GM10266 (cell line): Measurements from ENCODE around the gene R3HDM1.
"Not testable (repeated sequence)": the region's sequence is repeated elsewhere in the genome, so short reads cannot be mapped to it uniquely, and the experiment has no call there.

Experiments
- DNase-seq: peaks from one replicate; pipeline ENCODE4 v3.0.0; 2012; ENCODE audit errors: extremely low spot score
- TF ChIP-seq, protein P1 (sequence below): IDR thresholded peaks from 2 replicates; pipeline ENCODE4 v1.5.1; 2012; ENCODE audit warnings: mild to moderate bottlenecking, low read depth; ENCODE audit not compliant: control insufficient read depth, insufficient read depth; ENCODE audit errors: missing control alignments

R3HDM1 gene

DNA sequence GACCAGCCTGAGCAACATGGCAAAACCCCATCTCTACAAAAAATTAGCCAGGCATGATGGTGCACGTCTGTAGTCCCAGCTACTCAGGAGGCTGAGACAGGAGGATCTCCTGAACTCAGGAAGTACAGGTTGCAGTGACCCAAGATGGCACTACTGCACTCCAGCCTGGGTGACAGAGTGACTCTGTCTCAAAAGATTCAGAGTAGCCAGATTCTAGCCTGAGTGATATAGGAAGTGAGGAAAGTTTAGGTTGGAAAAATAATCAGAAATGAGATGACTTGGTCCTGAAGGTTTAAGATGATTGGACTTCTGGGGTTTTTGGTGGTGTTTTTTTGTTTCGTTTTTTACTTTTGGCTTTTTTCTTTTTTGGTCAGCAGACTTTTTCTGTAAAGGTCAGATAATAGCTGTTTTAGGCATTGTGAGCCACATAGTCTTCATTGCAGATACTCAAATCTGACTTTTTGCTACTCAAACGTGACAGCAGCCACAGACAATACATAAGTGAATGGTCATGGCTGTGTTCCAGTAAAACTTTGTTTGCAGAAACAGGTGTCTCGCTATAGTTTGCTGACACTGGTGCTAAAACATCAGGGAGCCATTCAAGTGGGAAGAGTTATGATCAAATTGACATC is 106.3 kb downstream of the R3HDM1 start:
- TF ChIP-seq, protein P1, sequence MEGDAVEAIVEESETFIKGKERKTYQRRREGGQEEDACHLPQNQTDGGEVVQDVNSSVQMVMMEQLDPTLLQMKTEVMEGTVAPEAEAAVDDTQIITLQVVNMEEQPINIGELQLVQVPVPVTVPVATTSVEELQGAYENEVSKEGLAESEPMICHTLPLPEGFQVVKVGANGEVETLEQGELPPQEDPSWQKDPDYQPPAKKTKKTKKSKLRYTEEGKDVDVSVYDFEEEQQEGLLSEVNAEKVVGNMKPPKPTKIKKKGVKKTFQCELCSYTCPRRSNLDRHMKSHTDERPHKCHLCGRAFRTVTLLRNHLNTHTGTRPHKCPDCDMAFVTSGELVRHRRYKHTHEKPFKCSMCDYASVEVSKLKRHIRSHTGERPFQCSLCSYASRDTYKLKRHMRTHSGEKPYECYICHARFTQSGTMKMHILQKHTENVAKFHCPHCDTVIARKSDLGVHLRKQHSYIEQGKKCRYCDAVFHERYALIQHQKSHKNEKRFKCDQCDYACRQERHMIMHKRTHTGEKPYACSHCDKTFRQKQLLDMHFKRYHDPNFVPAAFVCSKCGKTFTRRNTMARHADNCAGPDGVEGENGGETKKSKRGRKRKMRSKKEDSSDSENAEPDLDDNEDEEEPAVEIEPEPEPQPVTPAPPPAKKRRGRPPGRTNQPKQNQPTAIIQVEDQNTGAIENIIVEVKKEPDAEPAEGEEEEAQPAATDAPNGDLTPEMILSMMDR, result no peak
- no peak for DNase-seq

DNA sequence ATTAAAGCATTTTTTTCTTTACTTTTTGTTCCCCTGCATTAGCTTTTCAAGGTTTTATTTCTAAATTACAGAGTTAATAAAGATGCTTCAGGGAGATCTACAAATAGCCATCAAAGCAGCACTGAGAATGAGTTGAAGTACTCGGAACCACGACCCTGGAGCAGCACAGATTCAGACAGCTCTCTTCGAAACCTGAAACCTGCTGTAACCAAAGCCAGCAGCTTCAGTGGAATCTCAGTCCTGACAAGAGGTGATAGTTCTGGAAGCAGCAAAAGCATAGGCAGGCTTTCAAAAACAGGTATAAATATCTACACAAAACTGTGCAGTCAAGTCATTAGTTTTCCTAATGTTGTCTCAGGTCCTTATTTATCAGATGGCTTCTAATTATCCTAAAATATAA is 107.5 kb downstream of the R3HDM1 start:
- no peak for DNase-seq
- TF ChIP-seq, protein P1, result no peak

DNA sequence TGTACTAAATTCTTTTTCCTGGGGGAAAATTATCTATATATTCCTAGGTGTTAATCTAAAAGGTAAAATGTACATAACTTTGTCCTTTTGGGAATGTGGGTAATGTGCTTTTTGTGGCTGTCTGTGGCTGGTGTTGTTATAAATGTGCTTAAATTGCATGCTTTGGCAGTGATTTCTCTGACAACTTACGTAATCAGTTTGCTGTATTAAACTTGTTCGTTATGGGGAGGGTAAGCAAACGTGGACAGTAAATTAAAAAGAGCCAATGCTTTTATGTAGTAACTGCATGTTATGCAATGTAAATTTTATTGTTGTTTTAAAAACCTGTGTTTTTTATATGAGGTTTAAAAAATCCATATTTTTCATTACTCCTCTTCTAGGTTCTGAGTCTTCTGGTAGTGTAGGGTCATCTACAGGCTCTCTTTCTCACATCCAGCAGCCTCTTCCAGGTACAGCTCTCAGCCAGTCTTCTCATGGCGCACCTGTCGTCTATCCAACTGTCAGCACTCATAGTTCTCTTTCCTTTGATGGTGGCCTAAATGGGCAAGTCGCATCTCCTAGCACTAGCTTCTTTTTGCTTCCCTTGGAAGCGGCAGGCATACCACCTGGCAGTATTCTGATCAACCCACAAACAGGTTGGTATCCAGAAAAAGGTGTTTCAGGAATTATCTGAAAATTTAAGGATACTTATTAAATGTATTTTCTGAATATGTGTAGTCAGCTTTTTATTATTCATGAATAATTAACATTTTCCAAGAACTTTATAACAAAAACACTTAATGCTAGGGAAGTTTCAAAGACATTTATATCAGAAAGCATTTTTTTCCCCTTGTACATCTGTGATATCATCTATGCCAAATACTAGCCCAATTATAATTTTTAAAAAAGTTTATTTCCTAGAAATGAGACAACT is 110.1 kb downstream of the R3HDM1 start:
- TF ChIP-seq, protein P1, result no peak
- no peak for DNase-seq

DNA sequence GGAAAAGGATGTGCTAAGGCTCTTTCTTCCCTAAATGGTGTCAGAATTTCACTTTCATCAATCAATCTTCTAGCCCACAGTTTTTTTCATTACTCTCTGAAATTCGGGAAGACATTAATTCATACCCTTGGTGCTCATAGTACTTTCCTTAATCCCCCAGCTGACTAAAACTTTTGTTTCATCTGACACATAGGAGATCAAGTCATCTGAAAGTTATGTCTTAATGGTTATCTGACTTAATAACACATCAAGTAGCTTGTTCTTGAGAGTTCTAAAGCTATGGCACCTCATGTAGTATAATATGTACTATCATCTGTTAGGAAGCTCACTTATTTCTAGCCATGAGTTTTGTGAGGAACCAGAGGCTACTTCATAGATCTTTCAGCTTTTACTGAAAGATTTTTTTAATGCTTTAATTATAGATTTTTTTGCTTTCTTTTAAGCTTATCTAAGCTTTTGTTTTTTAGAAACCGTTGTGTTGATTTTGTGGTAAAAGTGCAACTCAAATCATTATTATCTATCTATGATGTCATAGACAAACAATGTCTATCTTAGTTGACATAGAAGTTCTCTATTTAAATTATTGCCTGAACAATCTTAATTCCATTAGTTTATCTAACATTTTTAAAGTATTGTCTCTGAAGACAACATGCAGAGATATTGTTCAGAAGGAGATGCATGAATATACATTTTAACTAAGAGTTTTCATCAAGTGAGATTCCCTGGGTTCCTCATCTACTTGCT is 116.7 kb downstream of the R3HDM1 start:
- TF ChIP-seq, protein P1, result no peak

DNA sequence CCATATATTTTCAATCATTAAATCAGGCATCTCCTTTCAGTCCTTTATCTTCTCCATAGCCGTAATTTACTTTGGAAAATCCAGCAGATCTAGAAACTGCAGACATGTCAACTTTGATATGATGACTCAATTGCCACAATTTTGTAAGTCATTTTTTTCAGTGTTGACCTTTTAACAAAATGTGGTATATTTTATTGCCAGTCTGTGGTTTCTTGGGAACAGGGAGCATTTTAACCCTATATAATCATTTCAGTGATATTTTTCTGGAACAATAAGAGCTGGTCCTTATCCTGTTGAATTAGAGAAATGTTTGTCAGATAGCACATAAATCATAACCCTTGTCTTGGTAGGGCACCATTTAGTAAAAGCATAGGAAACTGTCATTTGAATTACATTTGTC is 119.4 kb downstream of the R3HDM1 start:
- DNase-seq, result no peak
- TF ChIP-seq, protein P1, result no peak

More for the DNA sequence above, 116.7 kb downstream of the R3HDM1 start:
- DNase-seq, result no peak

DNA sequence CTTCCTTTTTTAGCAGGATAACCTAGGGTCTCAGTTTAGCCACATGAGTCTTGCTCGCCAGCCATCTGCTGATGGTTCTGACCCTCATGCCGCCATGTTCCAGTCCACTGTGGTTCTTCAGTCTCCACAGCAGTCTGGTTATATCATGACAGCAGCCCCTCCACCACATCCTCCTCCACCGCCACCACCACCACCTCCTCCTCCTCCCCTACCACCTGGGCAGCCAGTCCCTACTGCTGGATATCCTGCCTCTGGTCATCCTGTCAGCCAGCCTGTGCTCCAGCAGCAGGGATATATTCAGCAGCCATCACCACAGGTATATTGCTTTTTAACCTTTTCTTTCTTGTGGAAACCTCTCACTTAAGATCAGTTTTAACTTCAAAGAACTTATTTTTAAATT is 120.4 kb downstream of the R3HDM1 start:
- no peak for DNase-seq
- TF ChIP-seq, protein P1, result no peak

DNA sequence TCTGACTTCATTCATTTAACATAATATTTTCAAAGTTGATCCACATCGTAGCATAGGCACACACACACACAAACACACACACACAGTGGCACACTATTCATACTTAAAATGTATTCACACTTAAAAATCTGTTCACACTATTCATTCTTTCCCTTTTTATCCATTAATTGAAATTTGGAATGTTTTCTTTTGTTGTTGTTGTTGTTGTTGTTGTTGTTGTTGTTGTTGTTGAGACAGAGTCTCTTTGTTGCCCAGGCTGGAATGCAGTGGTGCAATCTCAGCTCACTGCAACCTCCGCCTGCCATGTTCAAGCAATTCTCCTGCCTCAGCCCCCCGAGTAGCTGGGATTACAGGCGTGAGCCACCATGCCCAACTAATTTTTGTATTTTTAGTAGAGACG is 123.0 kb downstream of the R3HDM1 start:
- not testable (repeated sequence) for DNase-seq
